Ishikawa (cell line): ENCODE measurements around the gene ZNF609.

ENCODE experiments used
- CEBPB ChIP-seq: IDR thresholded peaks from 2 replicates; pipeline ENCODE4 v1.6.1; 2012
- CREB1 ChIP-seq: IDR thresholded peaks from 2 replicates; pipeline ENCODE4 v1.6.1; 2012; ENCODE audit warnings: low read depth
- EGR1 ChIP-seq: IDR thresholded peaks from 2 replicates; pipeline ENCODE4 v1.6.1; 2012
- EP300 ChIP-seq: IDR thresholded peaks from 2 replicates; pipeline ENCODE4 v1.6.1; 2012; ENCODE audit warnings: borderline replicate concordance
- FOXM1 ChIP-seq: IDR thresholded peaks from 2 replicates; pipeline ENCODE4 v1.6.1; 2012; ENCODE audit warnings: low read depth, borderline replicate concordance
- MAX ChIP-seq: IDR thresholded peaks from 2 replicates; pipeline ENCODE4 v1.6.1; 2012
- NFIC ChIP-seq: IDR thresholded peaks from 2 replicates; pipeline ENCODE4 v1.6.1; 2012
- RAD21 ChIP-seq: IDR thresholded peaks from 2 replicates; pipeline ENCODE4 v1.6.1; 2012; ENCODE audit warnings: low read depth
- REST ChIP-seq: IDR thresholded peaks from 2 replicates; pipeline ENCODE4 v1.6.1; 2012; ENCODE audit warnings: low read depth, mild to moderate bottlenecking
- TAF1 ChIP-seq: IDR thresholded peaks from 2 replicates; pipeline ENCODE4 v1.6.1; 2012; ENCODE audit warnings: low read depth, mild to moderate bottlenecking
- TCF12 ChIP-seq: IDR thresholded peaks from 2 replicates; pipeline ENCODE4 v1.6.1; 2012; ENCODE audit warnings: low read depth
- TEAD4 ChIP-seq: IDR thresholded peaks from 2 replicates; pipeline ENCODE4 v1.6.1; 2012
- USF1 ChIP-seq: IDR thresholded peaks from 2 replicates; pipeline ENCODE4 v1.6.1; 2012
- YY1 ChIP-seq: IDR thresholded peaks from 2 replicates; pipeline ENCODE4 v1.6.1; 2012; ENCODE audit warnings: low read depth
- ZBTB7A ChIP-seq: IDR thresholded peaks from 2 replicates; pipeline ENCODE4 v1.6.1; 2012; ENCODE audit warnings: low read depth

Gene ZNF609

GRCh38 chr15:64635499-64636495, 175.4 kb downstream of the ZNF609 start:
- TF ChIP-seq EP300 (no peak), FOXM1 (no peak), TEAD4 (no peak), MAX (no peak), EGR1 (no peak), CREB1 (no peak), TAF1 (no peak), NFIC (no peak), RAD21 (no peak), REST (no peak), USF1 (no peak), ZBTB7A (no peak), TCF12 (no peak), CEBPB (no peak), YY1 (no peak)

- TF ChIP-seq TEAD4 (no peak), ZBTB7A (no peak), USF1 (no peak), RAD21 (no peak), TAF1 (no peak), CEBPB (no peak), EP300 (no peak), MAX (no peak), REST (no peak), CREB1 (no peak), EGR1 (no peak), YY1 (no peak), TCF12 (no peak), FOXM1 (no peak), NFIC (no peak)
Measured at GRCh38 chr15:64636556-64636955, 176.2 kb downstream of the ZNF609 start.

- TF ChIP-seq EGR1 = no peak
- TF ChIP-seq CEBPB = no peak
- no peak for TF ChIP-seq NFIC
- TF ChIP-seq EP300 = no peak
- TF ChIP-seq TCF12 = no peak
- no peak for TF ChIP-seq MAX
- no peak for TF ChIP-seq TAF1
- TF ChIP-seq FOXM1 = no peak
- no peak for TF ChIP-seq RAD21
- no peak for TF ChIP-seq YY1
- no peak for TF ChIP-seq ZBTB7A
- TF ChIP-seq USF1 = no peak
Measured at GRCh38 chr15:64637412-64637811, 177.0 kb downstream of the ZNF609 start.

- TF ChIP-seq ZBTB7A (no peak), EP300 (no peak), CEBPB (no peak), MAX (no peak), NFIC (no peak)
Measured at GRCh38 chr15:64640146-64640871, 179.9 kb downstream of the ZNF609 start.
